NCI-H748 treated with DMSO at 0.1 percent for 48 hours (cell line): Measurements from ENCODE around the gene MOCOS.

ENCODE experiments used
- DNase-seq: peaks from one replicate; lab custom pipeline; 2025; lab: John Stamatoyannopoulos, UW

Gene MOCOS

DNA sequence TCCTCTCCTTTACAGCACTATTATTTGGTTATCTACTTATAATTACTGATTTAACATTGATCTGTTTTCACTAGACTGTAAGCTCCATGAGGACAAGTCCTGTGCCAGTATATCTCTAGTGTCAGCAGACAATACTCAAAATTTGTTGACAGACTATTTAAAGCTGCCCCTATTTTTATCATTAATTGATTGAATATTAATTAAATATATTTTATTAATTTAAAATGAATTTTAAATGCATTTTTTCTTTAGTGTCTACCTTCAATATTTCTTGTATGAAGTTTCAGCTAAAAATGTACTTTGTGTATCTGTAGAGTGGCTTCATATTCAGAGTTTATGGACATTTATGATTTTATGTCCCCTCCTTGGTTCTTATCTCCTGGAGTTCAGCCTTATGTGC lies 83.9 kb downstream of the MOCOS start:
- DNase-seq: no peak

DNA sequence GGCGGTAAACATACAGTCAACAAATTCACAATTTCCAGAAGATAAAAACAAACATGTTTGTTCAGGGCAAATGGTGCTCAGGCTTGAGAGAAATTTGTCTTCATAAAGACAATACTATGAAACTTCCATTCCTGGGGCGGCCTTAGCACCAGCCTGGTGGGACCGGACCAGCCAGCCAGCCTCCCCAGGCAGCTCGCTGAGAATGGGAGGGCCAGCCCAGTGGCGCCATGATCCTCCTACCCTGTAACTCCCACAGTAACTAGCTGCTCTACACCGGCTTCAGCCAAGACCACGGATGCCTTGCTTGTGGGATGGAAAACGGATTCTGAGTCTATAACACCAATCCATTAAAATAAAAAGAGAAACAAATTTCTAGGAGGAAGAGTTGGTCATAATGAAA lies 86.0 kb downstream of the MOCOS start:
- no peak for DNase-seq

DNA sequence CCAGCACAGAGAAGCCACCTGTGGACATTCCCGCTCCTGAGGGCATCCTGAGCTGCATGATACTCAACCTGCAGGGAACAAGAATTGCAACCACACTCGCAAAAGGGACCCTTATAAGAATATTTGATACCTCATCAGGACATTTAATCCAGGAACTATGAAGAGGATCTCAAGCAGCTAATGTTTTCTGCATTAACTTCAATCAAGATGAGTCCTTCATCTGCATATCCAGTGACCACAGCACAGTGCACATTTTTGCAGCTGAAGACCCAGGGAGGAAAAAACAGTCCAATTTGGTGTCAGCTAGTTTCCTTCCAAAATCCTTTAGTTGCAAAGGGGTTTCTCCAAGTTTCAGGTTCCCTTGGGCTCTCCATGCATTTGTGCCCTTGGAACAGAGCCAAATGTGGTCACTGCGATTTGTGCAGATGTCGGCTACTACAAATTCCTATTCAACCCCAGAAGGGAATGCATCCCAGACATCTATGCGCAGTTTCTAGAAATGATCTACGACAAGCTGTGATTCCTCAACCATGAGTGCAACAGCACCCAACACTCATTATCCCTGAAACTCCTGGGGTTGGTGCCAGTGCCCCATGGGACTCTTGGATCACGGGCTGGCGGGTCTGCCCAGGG lies 86.9 kb downstream of the MOCOS start:
- DNase-seq: no peak

DNA sequence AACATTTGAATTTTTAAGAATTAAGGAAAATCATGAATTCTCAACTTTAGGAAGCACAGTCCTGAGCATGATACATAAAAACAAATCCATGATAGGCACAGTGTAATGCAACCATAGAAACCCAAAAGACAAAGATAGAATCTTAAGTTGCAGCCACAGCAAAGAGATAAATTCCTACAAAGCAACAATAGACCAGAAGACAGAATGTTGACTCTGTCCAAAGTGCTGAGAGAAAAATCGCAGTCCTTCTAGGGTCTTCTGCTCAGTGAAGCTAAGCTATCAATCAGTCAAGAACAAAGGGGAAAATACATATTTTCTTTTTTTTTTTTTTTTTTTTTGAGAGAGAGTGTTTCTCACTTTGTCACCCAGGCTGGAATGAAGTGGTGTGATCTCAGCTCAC lies 88.3 kb downstream of the MOCOS start:
- no peak for DNase-seq

DNA sequence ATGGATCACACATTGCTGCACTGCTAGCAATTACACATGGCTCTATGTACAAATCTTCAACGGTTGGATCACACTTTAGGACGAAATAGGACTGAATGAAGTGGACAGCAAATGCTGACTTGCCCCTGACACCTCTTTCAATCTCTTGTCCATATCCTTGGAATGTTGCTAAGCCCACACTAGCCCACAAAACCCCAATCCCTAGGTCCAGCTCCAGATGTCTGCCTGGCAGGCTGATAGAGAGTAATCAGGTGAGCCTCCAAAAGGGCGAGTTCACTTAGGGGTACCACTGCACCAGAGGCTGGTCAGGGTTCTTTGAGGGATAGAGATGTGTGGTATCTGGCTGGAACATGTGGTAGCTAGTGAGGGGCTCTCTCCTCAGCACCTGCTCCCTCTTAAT lies 91.7 kb downstream of the MOCOS start:
- DNase-seq: no peak

DNA sequence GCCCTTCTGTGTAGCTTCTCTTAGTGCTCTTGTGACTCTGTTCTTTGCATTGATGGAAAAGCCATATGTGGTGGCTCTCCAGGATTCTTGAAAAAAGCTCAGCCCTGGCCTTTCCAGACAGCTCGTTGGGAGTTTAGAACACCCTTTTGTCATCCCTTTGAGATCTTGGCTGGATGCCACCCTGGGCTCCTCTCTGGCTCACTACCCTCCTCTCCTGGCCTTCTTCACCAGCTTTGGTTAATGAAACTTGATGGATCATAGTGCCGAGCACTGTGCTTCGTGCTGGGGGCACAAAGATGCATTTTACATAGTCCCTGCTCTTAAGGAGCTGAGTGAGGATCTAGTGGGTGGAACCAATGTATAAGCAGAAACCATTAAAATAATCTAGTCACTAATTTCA lies 94.6 kb downstream of the MOCOS start:
- DNase-seq: no peak

DNA sequence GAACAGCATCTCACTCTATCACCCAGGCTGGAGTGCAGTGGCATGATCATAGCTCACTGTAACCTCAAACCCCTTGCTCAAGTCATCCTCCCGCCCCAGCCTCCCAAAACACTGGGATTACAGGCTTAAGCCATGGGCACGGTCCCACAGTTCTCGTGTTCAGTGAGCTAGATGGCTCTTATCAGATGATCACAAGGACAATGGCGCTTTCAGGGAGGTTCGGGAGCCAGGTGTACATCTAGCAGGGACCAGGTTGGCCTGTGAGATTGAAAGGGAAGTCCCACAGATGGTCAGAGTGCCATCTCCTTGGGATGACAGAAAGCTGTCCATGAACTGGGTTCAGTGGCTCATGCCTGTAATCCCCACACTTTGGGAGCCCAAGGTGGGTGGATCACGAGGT lies 96.2 kb downstream of the MOCOS start:
- no peak for DNase-seq

DNA sequence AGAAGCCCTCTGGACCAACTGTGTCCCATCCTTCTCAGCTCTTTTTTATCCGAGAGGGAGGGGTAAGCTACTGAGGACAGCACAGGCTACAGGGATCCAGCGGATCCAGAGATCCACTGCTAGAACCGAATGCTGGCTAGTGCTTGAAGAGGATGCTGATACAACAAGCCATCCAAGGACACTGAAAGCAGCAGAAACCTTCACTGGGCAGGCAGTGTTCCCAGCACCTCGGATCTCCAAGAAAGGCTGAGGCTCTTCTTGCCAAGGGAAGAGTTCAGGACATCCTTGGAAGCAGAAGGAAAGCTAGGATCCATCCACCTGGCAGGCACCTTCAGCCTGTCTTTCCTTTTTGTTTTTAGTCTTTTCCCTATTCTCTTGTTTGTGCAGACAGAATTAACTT lies 97.0 kb downstream of the MOCOS start:
- no peak for DNase-seq

DNA sequence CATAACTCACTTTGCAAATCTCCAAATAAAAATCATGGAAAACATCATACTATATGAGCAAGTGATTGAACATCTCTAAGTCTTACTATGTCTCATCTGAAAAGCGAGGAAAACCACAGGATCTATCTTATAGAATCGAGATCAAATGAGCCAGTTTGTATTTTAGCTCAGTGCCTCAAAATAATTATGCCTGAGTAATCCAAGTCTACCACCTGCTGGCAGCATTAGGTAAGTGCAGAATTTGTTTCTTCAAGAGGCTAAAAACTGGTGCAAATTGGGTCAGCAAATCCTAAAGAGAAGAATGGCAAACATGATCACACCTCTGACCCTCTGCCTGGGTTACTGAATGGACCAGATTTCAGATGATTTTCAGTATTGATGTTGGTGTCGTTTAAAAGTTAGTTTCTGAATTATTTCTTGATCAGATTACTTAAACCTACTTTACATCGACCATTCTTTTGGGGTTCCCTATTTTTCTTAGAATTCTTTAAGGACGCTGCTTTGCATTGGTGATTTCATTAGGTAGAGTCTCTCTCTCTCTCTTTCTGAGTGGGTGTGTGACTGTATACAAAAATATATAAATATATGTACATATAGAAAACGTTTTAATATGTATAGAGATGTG lies 97.5 kb downstream of the MOCOS start:
- DNase-seq: peak; percentile 73

DNA sequence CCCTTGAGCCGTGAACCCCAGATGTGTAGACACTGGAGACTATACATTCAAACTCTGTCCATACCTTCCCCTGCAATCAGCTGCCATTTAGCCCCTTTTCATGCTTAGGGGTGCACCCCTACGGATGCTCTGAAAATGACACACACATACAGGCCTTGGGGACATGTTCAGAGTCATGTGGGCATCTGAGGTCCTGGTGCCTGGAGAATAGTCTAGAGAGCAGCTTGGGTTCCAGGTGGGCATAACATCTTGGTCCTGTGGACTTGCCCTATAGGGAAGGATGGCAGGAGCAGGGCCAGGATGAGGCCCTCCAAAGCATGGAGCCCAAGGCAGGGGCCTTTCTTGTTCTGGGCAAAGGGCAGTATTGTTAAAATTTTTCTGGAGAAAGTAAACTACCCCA lies 100.4 kb downstream of the MOCOS start:
- no peak for DNase-seq

DNA sequence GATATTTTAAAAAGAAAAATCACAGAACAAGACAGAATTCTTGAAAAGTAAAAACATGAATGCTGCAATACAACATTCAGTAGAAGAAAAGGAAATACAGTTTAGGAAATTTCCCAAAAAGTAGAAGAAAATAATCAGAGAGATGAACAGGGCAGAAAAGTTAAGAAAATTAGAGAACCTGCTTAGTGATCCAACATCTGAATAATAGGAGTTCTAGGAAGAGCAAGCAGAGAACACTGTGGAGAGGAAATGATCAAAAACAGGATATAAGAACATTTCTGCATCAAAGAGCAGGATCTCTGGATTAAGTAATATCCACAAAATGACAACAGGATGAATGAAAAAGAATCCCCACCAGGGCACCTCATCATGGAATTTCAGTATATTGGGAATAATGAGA lies 101.4 kb downstream of the MOCOS start:
- no peak for DNase-seq

DNA sequence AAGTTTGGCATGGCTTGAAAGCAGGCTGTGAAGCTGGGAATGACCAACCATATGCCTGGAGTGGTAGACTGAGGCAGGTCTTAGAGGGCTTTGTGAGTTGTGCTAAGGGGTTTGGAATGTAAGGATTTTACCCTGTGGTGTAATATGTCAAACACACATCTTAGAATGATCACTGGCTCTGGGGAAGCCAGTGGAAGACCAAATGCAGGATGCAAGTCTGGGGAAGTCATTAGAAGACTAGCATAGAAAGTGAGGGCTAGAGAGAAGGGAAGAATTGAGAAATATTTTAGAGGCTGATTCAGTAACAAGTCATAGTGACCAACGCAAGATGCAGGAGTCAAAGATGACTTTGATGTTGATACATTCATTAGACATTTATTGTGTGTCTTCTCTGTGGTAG lies 106.7 kb downstream of the MOCOS start:
- DNase-seq: no peak

DNA sequence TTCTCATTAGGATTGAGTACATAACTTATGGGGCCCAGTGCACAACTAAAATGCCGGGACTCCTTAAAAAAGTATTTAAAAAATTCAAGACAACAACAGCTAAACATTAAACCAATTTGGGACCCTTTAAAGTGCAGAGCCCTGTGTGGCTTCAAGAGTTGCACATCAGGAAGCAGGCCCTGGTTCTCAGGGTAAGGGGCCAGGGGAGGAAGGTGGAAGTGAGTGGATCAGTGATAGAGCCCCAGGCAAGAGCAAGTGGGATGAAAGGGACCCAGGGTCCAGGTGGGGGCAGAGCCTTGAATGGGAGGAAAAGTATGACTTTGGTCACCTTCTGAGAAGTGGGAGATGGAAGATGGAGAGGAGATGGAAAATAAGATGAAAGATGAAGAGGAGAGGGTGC lies 107.9 kb downstream of the MOCOS start:
- no peak for DNase-seq

DNA sequence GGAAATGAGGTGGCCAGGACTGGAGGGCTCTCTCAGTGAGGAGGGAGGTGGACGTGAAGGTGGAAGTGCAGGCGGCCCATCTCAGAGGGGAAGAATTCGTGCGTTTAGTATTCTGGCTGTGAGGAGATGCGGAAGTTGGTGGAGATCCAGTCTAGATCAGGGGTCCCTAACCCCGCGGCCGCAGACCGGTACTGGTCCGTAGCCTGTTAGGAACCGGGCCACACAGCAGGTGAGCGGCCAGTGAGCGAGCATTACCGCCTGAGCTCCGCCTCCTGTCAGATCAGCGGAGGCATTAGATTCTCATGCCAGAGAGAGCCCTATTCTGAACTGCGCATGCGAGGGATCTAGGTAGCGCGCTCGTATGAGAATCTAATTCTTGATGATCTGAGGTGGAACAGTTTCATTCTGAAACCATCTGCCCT lies 108.6 kb downstream of the MOCOS start:
- no peak for DNase-seq

DNA sequence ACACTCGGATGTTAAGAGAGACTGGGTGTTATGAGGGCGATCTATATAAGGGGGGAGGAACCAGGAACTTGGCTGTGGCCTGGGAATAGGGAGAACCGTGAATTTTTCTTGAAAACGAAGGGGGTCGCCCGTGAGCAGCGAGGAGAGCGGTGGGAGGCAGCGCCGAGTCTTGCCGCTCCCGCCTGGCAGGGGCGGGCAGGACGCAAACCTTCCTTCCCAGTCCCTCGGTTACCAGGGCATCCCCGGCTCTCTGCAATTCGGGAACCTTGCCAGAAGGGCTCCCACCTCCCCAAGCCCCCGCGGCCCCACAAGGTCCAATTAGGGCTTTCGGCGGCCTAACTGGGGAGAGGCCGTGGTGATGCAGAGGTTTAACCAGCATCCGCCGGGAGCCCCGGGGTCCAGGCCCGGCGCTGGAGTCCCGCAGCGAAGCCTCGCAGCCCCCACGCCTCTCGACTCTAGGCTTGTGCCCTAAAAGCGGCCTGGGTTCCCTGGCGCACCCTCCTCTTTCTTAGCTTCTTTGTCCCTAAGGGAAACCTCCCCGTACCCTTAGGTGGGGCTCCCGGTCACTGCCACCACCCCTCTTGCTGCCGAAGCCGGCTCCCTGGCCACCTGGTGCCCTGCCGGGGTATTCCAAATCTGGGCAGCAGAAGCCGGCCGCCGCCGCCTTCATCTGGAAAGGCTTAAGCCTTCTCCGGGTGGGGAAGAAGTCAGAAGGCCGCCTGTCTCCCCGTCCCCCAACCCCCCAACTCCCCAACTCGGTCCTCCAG lies 109.5 kb downstream of the MOCOS start:
- DNase-seq: peak; percentile 83

DNA sequence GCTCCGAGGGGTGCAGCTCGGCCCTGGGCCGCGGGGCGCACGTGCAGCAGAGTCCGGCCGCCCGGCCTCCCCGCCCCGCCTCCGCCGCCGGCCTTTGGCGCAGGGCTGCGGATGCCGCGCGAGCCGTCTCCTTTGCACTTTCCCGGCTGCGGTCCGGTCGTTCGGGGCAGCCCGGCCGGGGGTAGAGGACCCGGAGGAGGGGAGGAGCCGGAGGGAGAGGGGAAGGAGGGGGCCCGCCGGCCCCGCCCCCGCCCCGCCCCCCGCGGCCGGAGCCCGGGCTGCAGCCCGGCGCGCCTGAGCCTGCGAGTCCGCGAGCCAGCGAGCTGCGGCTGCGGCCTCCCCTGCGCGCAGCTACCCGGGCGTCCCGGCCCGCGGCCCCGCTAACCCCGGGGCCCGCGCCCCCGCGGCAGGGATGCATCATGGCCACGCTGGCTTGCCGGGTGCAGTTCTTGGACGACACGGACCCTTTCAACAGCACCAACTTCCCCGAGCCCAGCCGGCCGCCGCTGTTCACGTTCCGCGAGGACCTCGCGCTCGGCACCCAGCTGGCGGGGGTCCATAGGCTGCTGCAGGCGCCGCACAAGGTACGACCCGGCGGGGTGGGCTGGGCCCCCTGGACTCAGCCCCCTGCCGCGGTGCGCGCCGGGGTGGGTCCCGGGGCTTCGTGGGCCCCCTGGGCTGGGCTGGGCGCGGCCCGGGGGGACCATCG lies 110.3 kb downstream of the MOCOS start, which contains the start of gene FHOD3:
FHOD3 (plus strand) TSS at position 297 of the 709 bp plus-strand sequence; CDS start at position 420, 123 bp downstream.
- DNase-seq: peak; percentile 44

DNA sequence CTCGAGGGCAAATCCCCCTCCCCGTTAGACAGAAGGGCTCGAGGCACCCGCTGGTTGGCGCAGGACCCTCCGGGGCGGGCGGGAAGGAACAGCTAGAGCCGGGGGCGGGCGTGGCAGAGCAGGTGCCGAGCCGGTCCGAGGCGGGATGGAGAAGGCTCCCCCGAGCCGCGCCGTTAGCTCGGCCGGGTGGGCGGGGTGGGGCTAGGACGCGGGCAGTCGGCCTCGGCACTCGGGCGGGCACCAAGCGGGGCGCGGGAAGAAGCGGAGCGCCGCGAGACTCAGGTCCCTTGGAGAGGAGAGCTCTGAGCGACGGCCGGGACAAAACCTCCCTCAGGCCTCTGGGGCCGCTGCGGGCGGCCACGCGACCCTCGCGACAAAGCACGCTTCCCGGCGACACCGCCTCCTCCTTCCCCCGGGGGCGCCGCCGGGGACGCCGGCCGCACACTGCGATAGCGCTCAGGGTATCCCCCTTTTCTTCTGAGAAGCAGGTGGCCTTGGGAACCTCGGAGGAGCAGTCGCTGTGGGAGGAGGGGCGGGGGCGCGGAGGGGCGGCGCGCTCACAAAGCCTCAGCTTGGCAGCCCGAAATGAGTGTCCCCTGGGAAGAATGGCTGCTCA lies 110.9 kb downstream of the MOCOS start:
- DNase-seq: peak; percentile 18

DNA sequence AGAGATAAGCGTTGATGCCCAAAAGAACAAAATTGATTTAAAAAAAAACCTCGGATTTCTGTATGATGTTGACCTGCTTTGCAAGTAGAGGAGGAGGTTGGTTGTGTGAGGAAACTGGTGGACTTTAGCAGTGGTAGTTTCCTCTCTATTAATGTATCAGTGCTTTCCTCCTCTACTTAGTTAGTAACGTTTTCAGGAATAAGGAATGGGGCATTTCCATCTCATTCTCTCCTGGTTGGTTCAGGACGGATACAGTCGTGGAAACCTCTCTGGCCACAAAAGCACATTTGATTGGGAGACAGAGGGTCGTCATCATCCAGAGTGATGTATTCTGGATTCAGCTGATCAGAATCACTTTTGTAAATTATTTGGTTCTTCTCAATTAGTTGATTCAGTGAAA lies 111.7 kb downstream of the MOCOS start:
- no peak for DNase-seq

DNA sequence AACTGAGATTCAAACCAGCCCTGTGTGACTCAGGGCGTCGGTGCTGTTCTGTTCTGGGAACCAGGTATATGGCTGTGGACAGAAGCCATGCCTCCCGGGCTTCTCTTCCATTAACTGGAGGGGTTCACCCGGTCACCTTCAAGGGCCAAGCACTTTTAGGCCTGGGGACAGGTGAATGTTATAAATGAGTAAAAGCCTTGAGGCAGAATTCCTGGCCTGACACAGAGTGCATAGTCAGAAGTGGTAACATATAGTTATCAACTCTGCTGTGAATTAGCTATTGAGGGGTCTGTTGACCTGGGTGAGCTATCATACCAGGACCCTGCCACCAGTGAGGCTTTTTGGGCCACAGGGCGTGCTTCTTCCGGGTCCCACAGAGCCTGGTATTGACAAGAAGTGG lies 112.9 kb downstream of the MOCOS start:
- no peak for DNase-seq

DNA sequence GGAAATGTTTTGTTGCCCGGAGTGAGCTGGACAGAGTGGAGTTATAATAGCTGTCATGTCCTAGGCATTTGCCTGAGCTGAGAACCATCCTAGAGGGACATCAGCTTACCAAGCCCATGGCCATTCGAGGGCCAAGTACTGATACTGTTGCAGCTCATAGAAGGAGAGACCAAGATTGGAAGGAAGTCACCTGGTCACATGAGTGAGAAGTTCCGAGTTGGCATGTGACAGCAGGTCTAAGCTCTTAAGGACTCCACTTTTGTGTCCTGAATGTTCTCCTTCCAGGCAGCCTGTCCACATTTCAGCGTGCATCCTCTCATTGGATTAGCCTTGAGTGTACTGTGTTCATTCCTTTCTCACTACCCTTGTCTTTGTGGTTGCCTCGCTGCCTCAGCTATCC lies 114.6 kb downstream of the MOCOS start:
- no peak for DNase-seq

DNA sequence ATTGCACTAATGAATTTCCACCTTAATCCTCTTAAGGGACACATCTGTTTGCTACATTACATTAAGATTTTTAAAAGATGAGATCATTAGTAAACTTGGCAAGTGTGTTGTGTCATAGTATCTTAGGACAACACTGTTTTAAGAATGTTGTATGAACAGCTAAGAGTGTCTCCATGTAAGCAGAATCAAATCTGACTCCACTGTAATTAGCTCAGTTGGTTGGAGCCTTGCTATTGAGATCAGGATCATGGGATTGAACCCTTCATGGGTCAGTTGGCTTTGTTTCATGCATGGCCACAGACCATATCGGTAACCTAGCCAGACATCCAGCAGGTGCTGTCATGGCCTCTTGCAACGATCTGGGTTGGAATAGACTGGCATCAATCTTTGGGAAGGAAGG lies 115.4 kb downstream of the MOCOS start:
- DNase-seq: no peak

DNA sequence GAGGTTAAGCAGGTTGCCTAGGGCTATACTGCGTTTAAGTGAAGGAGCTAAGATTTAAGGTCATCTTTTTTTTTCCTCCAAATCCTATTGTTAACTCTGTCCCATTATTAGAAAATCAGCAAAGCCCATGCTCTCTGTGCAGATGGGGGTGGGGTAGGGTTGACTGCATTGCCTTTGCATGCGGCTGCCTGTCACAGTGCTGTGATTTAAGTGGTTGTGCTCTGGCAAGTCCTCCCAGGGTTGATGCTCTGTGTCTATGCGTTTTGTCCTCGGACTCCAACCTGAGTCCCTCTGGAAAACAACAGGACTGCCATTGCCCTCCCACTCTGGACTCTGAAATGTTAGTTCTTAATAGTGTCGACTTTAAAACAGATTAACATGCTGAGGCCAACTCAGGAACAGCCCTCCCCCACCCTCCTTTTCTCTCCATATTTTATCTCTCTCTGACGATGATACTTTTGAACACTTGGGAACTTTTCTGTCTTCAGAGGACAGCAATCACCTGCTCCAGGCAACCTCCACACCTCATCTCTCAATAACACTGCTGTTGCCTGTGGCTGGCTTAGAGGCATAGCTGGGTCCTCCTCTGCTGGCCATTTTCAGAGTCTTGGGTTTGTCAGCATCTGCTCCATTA lies 116.0 kb downstream of the MOCOS start:
- DNase-seq: no peak
